ENCODE data around the gene KCNJ14. TPM values are rescaled to one million over a fixed set of nuclear protein-coding genes. Genes with fewer than 3 reads are reported as not detected.

Gene KCNJ14
- total and polyA plus RNA-seq, 2 of the 8 experiments (the other 6 are each of a cell fraction or from before 2014, with no cell fraction given): 0.45 to 0.89 TPM

DNA sequence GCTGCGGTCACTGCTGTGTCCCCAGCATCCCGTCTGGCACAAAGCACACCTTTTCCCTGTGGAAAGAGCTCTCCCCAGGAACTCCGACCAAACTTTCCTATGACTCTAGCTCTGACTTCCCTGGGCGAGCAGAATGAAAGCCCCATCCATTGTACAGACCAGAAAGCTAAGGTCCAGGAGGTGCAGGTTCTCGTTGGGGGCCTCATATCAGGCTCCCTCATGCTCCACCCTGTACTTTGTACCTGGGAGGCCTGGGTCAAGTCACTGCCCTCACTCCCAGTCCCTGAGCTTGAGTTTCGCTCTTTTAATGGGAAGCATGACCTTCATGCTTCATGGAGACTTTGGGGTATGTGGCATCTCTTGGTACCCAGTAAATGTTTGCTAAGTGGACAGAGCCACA, 32.2 kb downstream of the KCNJ14 start (continued):
- TF ChIP-seq, protein P1, sequence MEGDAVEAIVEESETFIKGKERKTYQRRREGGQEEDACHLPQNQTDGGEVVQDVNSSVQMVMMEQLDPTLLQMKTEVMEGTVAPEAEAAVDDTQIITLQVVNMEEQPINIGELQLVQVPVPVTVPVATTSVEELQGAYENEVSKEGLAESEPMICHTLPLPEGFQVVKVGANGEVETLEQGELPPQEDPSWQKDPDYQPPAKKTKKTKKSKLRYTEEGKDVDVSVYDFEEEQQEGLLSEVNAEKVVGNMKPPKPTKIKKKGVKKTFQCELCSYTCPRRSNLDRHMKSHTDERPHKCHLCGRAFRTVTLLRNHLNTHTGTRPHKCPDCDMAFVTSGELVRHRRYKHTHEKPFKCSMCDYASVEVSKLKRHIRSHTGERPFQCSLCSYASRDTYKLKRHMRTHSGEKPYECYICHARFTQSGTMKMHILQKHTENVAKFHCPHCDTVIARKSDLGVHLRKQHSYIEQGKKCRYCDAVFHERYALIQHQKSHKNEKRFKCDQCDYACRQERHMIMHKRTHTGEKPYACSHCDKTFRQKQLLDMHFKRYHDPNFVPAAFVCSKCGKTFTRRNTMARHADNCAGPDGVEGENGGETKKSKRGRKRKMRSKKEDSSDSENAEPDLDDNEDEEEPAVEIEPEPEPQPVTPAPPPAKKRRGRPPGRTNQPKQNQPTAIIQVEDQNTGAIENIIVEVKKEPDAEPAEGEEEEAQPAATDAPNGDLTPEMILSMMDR (IDR thresholded peaks at IDR 0.05; ENCODE audit: control extremely low read depth in 1 of 3, insufficient read depth in 1 of 3, low read depth in 1 of 3, low read length in 3 of 3): no peak
- TF ChIP-seq, protein P2, sequence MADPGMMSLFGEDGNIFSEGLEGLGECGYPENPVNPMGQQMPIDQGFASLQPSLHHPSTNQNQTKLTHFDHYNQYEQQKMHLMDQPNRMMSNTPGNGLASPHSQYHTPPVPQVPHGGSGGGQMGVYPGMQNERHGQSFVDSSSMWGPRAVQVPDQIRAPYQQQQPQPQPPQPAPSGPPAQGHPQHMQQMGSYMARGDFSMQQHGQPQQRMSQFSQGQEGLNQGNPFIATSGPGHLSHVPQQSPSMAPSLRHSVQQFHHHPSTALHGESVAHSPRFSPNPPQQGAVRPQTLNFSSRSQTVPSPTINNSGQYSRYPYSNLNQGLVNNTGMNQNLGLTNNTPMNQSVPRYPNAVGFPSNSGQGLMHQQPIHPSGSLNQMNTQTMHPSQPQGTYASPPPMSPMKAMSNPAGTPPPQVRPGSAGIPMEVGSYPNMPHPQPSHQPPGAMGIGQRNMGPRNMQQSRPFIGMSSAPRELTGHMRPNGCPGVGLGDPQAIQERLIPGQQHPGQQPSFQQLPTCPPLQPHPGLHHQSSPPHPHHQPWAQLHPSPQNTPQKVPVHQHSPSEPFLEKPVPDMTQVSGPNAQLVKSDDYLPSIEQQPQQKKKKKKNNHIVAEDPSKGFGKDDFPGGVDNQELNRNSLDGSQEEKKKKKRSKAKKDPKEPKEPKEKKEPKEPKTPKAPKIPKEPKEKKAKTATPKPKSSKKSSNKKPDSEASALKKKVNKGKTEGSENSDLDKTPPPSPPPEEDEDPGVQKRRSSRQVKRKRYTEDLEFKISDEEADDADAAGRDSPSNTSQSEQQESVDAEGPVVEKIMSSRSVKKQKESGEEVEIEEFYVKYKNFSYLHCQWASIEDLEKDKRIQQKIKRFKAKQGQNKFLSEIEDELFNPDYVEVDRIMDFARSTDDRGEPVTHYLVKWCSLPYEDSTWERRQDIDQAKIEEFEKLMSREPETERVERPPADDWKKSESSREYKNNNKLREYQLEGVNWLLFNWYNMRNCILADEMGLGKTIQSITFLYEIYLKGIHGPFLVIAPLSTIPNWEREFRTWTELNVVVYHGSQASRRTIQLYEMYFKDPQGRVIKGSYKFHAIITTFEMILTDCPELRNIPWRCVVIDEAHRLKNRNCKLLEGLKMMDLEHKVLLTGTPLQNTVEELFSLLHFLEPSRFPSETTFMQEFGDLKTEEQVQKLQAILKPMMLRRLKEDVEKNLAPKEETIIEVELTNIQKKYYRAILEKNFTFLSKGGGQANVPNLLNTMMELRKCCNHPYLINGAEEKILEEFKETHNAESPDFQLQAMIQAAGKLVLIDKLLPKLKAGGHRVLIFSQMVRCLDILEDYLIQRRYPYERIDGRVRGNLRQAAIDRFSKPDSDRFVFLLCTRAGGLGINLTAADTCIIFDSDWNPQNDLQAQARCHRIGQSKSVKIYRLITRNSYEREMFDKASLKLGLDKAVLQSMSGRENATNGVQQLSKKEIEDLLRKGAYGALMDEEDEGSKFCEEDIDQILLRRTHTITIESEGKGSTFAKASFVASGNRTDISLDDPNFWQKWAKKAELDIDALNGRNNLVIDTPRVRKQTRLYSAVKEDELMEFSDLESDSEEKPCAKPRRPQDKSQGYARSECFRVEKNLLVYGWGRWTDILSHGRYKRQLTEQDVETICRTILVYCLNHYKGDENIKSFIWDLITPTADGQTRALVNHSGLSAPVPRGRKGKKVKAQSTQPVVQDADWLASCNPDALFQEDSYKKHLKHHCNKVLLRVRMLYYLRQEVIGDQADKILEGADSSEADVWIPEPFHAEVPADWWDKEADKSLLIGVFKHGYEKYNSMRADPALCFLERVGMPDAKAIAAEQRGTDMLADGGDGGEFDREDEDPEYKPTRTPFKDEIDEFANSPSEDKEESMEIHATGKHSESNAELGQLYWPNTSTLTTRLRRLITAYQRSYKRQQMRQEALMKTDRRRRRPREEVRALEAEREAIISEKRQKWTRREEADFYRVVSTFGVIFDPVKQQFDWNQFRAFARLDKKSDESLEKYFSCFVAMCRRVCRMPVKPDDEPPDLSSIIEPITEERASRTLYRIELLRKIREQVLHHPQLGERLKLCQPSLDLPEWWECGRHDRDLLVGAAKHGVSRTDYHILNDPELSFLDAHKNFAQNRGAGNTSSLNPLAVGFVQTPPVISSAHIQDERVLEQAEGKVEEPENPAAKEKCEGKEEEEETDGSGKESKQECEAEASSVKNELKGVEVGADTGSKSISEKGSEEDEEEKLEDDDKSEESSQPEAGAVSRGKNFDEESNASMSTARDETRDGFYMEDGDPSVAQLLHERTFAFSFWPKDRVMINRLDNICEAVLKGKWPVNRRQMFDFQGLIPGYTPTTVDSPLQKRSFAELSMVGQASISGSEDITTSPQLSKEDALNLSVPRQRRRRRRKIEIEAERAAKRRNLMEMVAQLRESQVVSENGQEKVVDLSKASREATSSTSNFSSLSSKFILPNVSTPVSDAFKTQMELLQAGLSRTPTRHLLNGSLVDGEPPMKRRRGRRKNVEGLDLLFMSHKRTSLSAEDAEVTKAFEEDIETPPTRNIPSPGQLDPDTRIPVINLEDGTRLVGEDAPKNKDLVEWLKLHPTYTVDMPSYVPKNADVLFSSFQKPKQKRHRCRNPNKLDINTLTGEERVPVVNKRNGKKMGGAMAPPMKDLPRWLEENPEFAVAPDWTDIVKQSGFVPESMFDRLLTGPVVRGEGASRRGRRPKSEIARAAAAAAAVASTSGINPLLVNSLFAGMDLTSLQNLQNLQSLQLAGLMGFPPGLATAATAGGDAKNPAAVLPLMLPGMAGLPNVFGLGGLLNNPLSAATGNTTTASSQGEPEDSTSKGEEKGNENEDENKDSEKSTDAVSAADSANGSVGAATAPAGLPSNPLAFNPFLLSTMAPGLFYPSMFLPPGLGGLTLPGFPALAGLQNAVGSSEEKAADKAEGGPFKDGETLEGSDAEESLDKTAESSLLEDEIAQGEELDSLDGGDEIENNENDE (IDR thresholded peaks at IDR 0.05; ENCODE audit: insufficient replicate concordance, low read length): no peak
- no peak for TF ChIP-seq SP1 (IDR thresholded peaks at IDR 0.05; ENCODE audit: low read depth, low read length)

Data from H1 (cell line).